ENCODE measurements around the gene SGF29. TPM values are rescaled to one million over a fixed set of nuclear protein-coding genes. Genes with fewer than 3 reads are reported as not detected.

Gene SGF29
- total and polyA plus RNA-seq, 9 of the 15 experiments (the other 6 are each of a cell fraction or from before 2014, with no cell fraction given) = 2.6 to 36.1 (median 21.2) TPM

- TF ChIP-seq ZNF407 (IDR thresholded peaks at IDR 0.05; ENCODE audit: low read depth) (peak; percentile 36; the same call in 1 of the 2 replicates), ZBTB11 (CRISPR knock-in tag; IDR thresholded peaks at IDR 0.05) (peak in 1 of 3 experiments; percentile 47; a peak in 1 of 6 replicates), NONO (IDR thresholded peaks at IDR 0.05; ENCODE audit: low read depth in 2 of 2, low read length in 1 of 2) (no peak), HDGF (IDR thresholded peaks at IDR 0.05) (no peak), ZNF232 (CRISPR knock-in tag; IDR thresholded peaks at IDR 0.05) (no peak), SRSF9 (IDR thresholded peaks at IDR 0.05; ENCODE audit: borderline replicate concordance, low read depth, low read length) (no peak), SMAD4 (CRISPR knock-in tag; conservative IDR thresholded peaks at IDR 0.05) (no peak; the same call in 1 of the 2 replicates), KAT2B (IDR thresholded peaks at IDR 0.05; ENCODE audit: low read depth, low read length) (peak; percentile 80), SOX6 (IDR thresholded peaks at IDR 0.05) (peak; percentile 65; the same call in 1 of the 2 replicates)
- TF ChIP-seq, protein P1, sequence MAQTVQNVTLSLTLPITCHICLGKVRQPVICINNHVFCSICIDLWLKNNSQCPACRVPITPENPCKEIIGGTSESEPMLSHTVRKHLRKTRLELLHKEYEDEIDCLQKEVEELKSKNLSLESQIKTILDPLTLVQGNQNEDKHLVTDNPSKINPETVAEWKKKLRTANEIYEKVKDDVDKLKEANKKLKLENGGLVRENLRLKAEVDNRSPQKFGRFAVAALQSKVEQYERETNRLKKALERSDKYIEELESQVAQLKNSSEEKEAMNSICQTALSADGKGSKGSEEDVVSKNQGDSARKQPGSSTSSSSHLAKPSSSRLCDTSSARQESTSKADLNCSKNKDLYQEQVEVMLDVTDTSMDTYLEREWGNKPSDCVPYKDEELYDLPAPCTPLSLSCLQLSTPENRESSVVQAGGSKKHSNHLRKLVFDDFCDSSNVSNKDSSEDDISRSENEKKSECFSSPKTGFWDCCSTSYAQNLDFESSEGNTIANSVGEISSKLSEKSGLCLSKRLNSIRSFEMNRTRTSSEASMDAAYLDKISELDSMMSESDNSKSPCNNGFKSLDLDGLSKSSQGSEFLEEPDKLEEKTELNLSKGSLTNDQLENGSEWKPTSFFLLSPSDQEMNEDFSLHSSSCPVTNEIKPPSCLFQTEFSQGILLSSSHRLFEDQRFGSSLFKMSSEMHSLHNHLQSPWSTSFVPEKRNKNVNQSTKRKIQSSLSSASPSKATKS (CRISPR knock-in tag; IDR thresholded peaks at IDR 0.05) = no peak
Observed at GRCh38 chr16:28553776-28554633, at the start of gene SGF29 (continued).
